Measurements from ENCODE around the gene EFNA5.
"Not testable (repeated sequence)": the region's sequence is repeated elsewhere in the genome, so short reads cannot be mapped to it uniquely, and the experiment has no call there.

EFNA5 gene

GRCh38 chr5:107450531-107450930 lies 220.2 kb downstream of the EFNA5 start:
- DNase-seq: no peak

DNA sequence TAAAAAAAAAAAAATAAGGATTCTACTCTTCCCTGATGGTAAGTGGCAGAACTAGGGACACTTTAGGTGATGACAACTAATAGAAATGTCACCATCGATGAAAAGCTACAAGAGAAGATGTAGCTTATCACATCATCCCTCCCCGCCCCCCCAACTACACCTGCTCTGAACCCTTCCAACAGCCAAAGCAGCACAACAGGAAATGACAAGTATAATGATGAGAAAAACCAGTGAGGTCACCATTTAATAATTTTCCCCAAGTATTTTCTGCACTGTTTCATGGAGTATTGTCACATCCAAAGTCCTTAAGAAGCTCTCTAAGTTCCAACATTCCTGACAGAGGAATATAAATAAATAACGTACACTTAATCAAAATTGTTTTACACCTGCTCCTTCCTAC lies 221.4 kb downstream of the EFNA5 start:
- DNase-seq: no peak

DNA sequence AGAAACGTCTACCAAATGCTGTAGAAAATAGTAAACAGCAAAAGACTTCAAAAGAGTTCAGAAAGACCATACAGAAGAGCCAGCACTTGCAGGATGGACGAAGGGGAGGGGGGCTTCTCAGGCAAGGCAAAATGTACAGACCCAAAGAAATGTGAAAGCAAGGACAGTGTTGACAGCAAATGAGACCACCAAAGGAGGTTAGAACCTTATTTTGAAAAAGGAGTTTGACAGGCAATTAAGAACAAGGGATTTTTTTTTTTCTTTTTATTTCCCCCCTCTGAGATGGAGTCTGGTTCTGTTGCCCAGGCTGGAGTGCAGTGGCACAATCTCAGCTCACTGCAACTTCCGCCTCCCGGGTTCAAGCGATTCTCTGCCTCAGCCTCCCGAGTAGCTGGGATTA lies 223.2 kb downstream of the EFNA5 start:
- no peak for DNase-seq

GRCh38 chr5:107446972-107447371 lies 223.8 kb downstream of the EFNA5 start:
- no peak for DNase-seq

DNA sequence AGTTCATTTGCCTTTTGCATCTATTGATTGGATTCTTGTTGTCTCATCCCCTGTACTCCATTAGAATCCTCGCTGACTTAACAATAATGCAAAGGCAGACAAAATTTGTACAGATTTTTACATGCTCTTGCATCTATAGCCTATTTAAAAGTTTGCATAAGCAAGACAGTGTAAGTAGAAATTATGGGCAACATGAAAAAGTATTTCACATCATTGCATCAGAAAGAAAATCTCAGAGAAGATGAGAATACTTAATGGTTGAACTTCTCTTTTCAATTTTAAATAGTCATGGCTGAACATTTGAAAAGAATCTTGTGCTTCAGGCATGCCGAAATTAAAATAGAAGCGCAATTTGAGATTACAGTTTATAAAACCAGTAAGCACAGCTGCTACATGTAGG lies 226.4 kb downstream of the EFNA5 start:
- no peak for DNase-seq

- DNase-seq: no peak
These were observed 226.8 kb downstream of the EFNA5 start for GRCh38 chr5:107443897-107444296.

DNA sequence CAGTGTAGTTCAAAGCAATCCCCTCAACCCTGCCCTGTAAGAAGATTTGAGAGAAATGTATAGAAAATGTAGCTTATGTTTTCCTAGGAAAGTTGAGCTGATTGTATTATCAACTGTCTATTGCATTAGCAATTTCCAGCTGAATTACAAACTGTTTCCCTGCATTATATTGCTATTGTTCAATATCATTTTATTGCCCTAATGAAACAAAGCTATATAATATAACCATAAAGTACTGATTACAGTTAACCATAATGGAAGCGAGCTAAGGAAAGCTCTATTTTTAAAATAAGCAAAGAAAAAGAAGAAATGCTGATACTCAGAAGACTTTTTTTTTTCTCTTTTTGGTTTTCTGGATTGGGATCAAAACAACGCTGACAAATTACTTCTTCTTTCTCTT lies 228.3 kb downstream of the EFNA5 start:
- no peak for DNase-seq

- no peak for DNase-seq
These were observed 230.9 kb downstream of the EFNA5 start for GRCh38 chr5:107439832-107440231.

- DNase-seq: no peak
These were observed 232.7 kb downstream of the EFNA5 start for GRCh38 chr5:107437986-107438510.

DNA sequence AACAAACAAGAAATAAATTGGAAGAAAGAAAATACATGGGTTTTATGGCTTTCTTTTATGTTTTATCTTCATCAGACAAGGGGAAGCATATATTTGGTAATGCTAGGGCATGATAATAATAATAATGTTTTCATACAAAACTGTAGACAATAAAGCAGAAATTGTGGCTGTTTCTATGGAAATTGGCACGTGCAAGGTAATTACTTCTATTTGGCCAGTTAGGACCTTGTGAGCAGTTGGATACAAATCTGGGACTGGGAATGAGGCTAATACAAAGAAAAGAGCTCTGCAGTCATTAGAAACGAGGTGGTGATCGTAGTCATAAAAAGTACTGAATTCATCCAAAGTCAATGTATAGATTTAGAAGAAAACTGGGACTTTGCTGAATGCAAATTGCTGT lies 233.6 kb downstream of the EFNA5 start:
- no peak for DNase-seq

GRCh38 chr5:107436201-107436600 lies 234.5 kb downstream of the EFNA5 start:
- no peak for DNase-seq

- no peak for DNase-seq
These were observed 235.7 kb downstream of the EFNA5 start for GRCh38 chr5:107435061-107435460.

DNA sequence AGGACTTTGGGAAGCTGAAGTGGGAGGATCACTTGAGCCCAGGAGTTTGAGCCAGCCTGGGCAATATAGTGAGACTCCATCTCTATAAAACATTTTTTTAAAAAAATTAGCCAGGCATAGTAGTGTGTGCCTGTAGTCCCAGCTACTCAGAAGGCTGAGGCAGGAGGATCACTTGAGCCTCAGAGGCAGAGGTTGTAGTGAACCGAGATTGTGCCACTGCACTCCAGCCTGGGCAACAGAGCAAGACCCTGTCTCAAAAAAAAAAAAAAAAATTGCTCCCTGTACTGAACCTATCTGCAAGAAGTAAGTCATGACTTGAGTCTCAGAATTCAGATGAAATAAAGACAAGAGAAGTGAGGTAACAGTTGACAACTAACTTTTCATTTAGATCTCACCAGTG lies 237.1 kb downstream of the EFNA5 start:
- DNase-seq: not testable (repeated sequence)

- no peak for DNase-seq
These were observed 238.7 kb downstream of the EFNA5 start for GRCh38 chr5:107431998-107432397.

DNA sequence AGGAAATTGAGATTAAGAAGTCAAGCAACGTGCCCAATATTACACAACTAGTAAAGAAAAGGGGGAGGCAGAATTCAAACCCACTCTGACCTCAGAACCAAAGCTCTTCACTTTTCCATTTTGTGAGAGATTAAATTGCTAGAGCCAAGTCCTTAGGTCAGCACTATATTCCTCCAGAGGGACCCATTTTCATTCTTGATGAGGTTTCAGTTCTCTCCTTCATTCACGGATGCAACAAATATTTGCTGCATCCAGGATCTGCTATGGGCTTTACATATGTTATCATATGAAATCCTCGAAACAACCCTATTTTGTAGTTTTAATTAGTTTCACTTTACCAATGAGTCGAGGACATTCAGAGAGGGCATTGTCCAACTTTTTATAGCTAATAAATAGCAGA lies 239.2 kb downstream of the EFNA5 start:
- no peak for DNase-seq

DNA sequence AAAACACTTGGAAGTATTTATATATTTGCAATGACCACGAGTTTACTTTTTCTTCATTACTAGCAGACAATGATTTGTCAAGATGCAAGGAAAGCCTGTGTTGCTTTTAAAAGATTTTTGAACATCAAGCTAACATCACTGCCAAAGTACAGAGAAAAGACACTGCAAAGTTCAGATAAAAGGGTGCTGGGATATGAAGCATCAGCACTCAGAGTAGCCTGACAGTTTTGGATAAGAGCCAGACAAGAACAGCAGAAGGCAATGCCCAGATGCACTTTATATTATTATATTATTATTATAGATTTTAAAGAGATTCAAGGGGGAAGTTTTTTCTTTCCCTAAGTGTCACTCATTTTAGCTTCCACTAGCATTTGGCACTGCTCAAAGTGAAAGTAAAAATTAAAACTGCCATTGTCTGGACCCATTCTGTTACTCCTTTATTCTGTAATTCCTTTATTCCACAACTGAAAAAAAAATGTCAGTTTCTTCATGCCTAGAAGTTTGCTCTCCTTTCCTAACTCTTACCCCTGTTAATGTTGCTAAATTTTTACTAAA lies 240.6 kb downstream of the EFNA5 start:
- DNase-seq: no peak

- DNase-seq: no peak
These were observed 242.4 kb downstream of the EFNA5 start for GRCh38 chr5:107428303-107428813.

- DNase-seq: no peak
These were observed 243.9 kb downstream of the EFNA5 start for GRCh38 chr5:107426872-107427271.

DNA sequence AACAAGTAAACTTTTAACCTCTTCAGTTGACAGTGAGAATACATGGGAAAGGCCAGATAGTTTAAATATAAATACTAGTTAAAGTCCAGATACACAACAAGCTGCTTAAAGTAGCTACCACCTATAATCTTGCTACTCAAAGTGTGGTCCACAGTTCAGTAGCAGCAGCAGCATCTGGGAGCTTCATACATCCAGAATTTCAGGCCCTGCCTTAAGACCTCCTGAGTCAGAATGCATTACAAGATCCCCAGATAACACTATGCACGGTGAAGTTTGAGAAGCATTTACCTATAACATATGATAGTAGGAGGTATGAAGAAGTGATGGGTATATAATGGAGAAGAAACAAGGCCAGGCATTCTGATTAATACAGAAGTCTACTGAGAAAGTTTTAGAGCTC lies 244.5 kb downstream of the EFNA5 start:
- DNase-seq: no peak

DNA sequence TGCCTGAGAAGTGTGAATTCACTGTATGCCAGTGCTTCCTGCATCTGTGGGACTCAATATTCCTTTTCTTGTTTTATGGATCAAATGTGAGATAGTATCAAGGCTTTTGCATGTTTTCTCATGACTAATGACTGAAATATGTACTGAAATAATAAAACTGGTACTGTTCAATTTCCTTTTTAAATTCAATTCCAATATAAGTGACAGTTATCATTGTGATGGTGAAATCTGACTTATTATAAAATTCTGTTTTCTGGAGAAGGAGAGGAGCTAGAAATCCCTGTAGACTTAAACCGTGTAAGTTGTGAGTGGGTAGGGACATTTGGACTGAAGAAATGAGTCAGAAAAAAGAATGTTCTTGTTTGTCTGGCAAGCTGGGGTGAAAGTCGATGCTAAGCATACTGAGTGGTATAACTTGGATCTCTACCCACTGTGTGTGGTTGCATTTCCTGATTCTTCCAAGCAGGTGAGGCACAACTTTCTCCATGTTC lies 245.2 kb downstream of the EFNA5 start:
- no peak for DNase-seq

DNA sequence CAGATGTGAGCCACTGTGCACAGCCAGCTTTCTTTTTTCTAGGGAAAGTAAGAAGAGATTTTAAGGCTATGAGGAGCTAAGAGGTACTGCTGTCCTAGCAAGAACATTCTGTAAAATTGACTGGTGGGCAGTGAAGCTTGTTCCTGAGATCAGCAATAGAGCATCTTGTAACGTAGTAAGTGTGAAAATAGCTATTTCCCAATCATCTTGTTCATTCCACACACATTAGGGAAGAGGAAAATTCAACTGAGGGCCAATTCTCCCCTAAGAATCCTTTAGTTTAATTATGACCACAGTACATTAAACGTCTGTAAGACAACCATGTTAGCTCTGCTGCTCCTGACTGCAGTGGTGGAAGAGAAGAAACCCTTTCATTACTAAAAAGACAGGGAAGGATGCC lies 246.2 kb downstream of the EFNA5 start:
- DNase-seq: no peak

- no peak for DNase-seq
These were observed 248.2 kb downstream of the EFNA5 start for GRCh38 chr5:107422494-107422893.

DNA sequence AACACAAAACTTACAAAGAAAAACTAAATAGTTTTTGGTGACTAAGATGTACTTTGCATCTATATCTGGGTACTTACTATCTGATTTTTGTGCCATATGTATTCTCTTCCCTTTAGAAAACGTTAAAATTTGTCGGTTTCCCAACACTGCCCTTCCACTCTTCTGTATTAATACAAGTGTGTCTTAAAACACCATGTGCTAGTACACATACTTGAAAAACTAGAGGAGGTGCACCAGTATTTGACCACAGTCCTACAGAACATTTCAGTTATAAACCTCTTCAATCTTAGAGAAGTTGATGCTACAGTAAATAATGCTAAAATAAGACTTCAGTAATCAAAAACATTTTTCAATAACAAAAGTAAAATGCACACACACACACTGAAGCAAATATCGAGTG lies 251.2 kb downstream of the EFNA5 start:
- DNase-seq: no peak

DNA sequence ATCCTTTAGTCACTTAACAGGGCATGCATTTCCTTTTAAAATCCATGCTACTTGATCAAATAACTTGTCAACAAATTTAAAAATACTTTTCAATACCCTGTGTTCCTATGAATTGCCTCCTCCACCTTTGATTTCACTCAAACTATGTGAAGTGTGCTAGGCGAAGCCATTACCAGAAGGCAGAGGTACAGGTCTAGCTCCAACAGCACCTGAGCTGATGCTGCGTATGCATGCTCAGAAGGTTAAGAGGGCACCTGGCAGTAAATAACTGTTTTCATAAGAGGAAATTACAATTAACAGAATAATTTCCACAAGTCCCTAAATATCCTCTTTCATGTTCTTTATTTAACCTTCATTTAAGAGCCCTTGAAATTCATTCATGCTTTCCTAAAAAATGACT lies 251.8 kb downstream of the EFNA5 start:
- DNase-seq: no peak

DNA sequence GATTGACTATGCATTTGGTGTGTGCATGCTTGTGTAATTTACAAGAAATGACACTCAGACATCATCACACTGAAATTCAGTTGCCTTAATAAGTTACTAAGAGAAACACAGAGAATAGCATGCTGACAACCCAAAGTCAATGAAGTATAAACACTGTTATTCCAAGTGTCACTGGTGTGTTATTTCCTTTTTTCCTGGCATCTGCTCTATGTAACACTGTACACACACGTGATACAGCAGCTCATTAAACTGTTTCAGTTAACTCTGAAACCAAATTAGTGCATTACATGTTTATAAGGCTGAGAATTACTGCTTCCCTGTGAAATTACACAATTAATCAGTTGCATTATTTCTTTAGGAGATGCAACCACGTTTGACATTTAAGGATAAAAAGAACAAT lies 252.7 kb downstream of the EFNA5 start:
- DNase-seq: no peak
